ENCODE data around the gene DRAXIN. TPM values are rescaled to one million over a fixed set of nuclear protein-coding genes. Genes with fewer than 3 reads are reported as not detected.

Gene DRAXIN
- total RNA-seq, 4 donors from 2014 or later, result 0.08 to 0.10 (median 0.08) TPM; not detected in 1

GRCh38 chr1:11668516-11668915 is 23.0 kb upstream of the DRAXIN start:
- Histone ChIP-seq H3K4me1 (peaks cover 14% of the 10 kb centered on the region), H3K9me3 (no peaks in the 10 kb centered on the region), H3K4me3 (no peak overlapping the region), H3K36me3 (peaks cover 38% of the 10 kb centered on the region), H3K27me3 (no peaks in the 10 kb centered on the region), H3K27ac (no peak overlapping the region)
- DNase-seq (ENCODE audit: low spot score in 2 of 2), result no peak
- 72% methylated on average over 3 of the region's 14 CpGs for WGBS
- TF ChIP-seq EP300 (IDR thresholded peaks at IDR 0.05) (no peak), CTCF (IDR thresholded peaks at IDR 0.05) (no peak), POLR2A (IDR thresholded peaks at IDR 0.05) (no peak), POLR2AphosphoS5 (IDR thresholded peaks at IDR 0.05) (no peak)

- Histone ChIP-seq H3K36me3 (peaks cover 61% of the 10 kb centered on the region), H3K9me3 (no peaks in the 10 kb centered on the region), H3K4me1 (no peaks in the 10 kb centered on the region), H3K27me3 (no peaks in the 10 kb centered on the region), H3K27ac (no peak overlapping the region), H3K4me3 (no peak overlapping the region)
- DNase-seq (ENCODE audit: low spot score in 2 of 2), result no peak
- TF ChIP-seq POLR2A (IDR thresholded peaks at IDR 0.05) (no peak), EP300 (IDR thresholded peaks at IDR 0.05) (no peak), POLR2AphosphoS5 (IDR thresholded peaks at IDR 0.05) (no peak), CTCF (IDR thresholded peaks at IDR 0.05) (no peak)
- 81% methylated on average over 5 of the region's 6 CpGs for WGBS
These were observed 20.8 kb upstream of the DRAXIN start for GRCh38 chr1:11670747-11671146.

DNA sequence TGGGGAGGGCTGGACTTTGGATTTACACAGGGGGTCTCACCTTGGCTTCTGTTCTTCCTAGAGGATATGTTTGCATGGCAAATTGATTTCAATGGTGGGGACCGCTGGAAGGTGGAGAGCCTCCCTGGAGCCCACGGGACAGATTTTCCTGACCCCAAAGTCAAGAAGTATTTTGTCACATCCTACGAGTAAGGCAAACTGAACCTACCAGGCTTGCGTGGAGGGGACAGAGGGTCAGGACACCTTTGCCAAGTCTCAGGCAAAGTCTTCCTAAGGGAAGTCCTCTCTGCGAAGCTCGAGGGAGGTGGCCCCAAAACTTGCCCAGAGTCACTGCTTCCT is 20.3 kb upstream of the DRAXIN start:
- Histone ChIP-seq H3K9me3 (no peaks in the 10 kb centered on the region), H3K27me3 (no peaks in the 10 kb centered on the region), H3K27ac (no peak overlapping the region), H3K4me3 (no peak overlapping the region), H3K4me1 (no peaks in the 10 kb centered on the region), H3K36me3 (peaks cover 65% of the 10 kb centered on the region)
- no CpG with 5 or more reads among the region's 6 CpGs for WGBS
- no peak for DNase-seq (ENCODE audit: low spot score in 2 of 2)
- TF ChIP-seq CTCF (IDR thresholded peaks at IDR 0.05) (no peak), POLR2AphosphoS5 (IDR thresholded peaks at IDR 0.05) (no peak), POLR2A (IDR thresholded peaks at IDR 0.05) (no peak), EP300 (IDR thresholded peaks at IDR 0.05) (no peak)

- no peaks in the 10 kb centered on the region for H3K27me3 ChIP-seq
- H3K9me3 ChIP-seq, result no peaks in the 10 kb centered on the region
- 92% methylated on average over 2 of the region's 14 CpGs for WGBS
- H3K4me3 ChIP-seq, result no peak overlapping the region
- peaks cover 70% of the 10 kb centered on the region for H3K36me3 ChIP-seq
- no peaks in the 10 kb centered on the region for H3K4me1 ChIP-seq
- TF ChIP-seq CTCF (IDR thresholded peaks at IDR 0.05), result no peak
- TF ChIP-seq EP300 (IDR thresholded peaks at IDR 0.05), result no peak
- no peak for TF ChIP-seq POLR2AphosphoS5 (IDR thresholded peaks at IDR 0.05)
- no peak for TF ChIP-seq POLR2A (IDR thresholded peaks at IDR 0.05)
- H3K27ac ChIP-seq, result no peak overlapping the region
- DNase-seq (ENCODE audit: low spot score in 2 of 2), result no peak
These were observed 19.8 kb upstream of the DRAXIN start for GRCh38 chr1:11671544-11672286.

DNA sequence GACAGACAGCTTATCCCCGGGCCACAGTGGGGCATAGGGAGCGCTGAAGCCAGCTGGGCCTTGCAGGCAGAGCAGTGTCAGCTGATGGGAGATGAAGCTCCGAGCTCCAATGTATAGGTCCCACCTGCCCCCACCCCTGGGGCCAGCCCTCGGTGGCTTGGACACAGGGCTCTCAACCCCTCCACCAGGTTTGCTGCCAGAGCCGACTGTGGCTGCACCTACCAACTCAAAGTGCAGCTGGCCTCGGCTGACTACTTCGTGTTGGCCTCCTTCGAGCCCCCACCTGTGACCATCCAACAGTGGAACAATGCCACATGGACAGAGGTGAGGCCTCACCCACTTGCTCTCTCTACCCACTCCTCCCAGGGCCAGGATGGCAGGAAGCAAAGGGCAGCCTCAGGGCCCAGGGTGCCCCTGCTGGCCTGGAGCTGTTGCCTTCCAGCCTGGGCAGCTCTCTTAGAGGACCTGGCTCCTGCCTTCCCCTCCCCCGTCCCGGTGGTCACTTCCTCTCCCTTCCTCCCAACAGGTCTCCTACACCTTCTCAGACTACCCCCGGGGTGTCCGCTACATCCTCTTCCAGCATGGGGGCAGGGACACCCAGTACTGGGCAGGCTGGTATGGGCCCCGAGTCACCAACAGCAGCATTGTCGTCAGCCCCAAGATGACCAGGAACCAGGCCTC is 18.3 kb upstream of the DRAXIN start:
- no peak overlapping the region for H3K27ac ChIP-seq
- TF ChIP-seq POLR2A (IDR thresholded peaks at IDR 0.05) (no peak), CTCF (IDR thresholded peaks at IDR 0.05) (no peak), POLR2AphosphoS5 (IDR thresholded peaks at IDR 0.05) (no peak)
- no peaks in the 10 kb centered on the region for H3K4me1 ChIP-seq
- no peaks in the 10 kb centered on the region for H3K27me3 ChIP-seq
- DNase-seq (ENCODE audit: low spot score in 2 of 2), result no peak
- H3K4me3 ChIP-seq, result no peak overlapping the region
- no peaks in the 10 kb centered on the region for H3K9me3 ChIP-seq
- 84% methylated on average over 6 of the region's 14 CpGs for WGBS
- peaks cover 75% of the 10 kb centered on the region for H3K36me3 ChIP-seq

All from suprapubic skin (tissue), 4 donors.